NCI-H146 treated with DMSO at 0.1 percent for 48 hours (cell line): ENCODE data around the gene GAD1.

Source experiments
- DNase-seq: peaks from one replicate; lab custom pipeline; 2025; ENCODE audit not compliant: unreplicated experiment; lab: John Stamatoyannopoulos, UW

GAD1 gene

GRCh38 chr2:170842785-170843184 is 26.1 kb downstream of the GAD1 start:
- DNase-seq, result no peak

GRCh38 chr2:170843656-170844055 is 27.0 kb downstream of the GAD1 start:
- no peak for DNase-seq

GRCh38 chr2:170845343-170845742 is 28.7 kb downstream of the GAD1 start:
- no peak for DNase-seq

- DNase-seq, result no peak
Measured at GRCh38 chr2:170846314-170846713, 29.6 kb downstream of the GAD1 start.

- DNase-seq, result no peak
Measured at GRCh38 chr2:170847716-170848115, 31.0 kb downstream of the GAD1 start.

- no peak for DNase-seq
Measured at GRCh38 chr2:170848587-170848986, 31.9 kb downstream of the GAD1 start.

GRCh38 chr2:170850251-170850650 is 33.6 kb downstream of the GAD1 start:
- no peak for DNase-seq

GRCh38 chr2:170851635-170852034 is 34.9 kb downstream of the GAD1 start:
- DNase-seq, result no peak

- no peak for DNase-seq
Measured at GRCh38 chr2:170856066-170856465, 39.4 kb downstream of the GAD1 start.

GRCh38 chr2:170862286-170862902 is 45.7 kb downstream of the GAD1 start:
- DNase-seq, result no peak

- DNase-seq, result no peak
Measured at GRCh38 chr2:170863087-170863486, 46.4 kb downstream of the GAD1 start.

- peak; percentile 22 for DNase-seq
Measured at GRCh38 chr2:170869036-170869435, 52.3 kb downstream of the GAD1 start.

GRCh38 chr2:170869461-170869860 is 52.8 kb downstream of the GAD1 start:
- no peak for DNase-seq

GRCh38 chr2:170873035-170873692 is 56.5 kb downstream of the GAD1 start:
- peak; percentile 52 for DNase-seq

GRCh38 chr2:170878066-170878465 is 61.4 kb downstream of the GAD1 start:
- DNase-seq, result no peak

GRCh38 chr2:170878505-170878904 is 61.8 kb downstream of the GAD1 start:
- DNase-seq, result no peak

GRCh38 chr2:170881840-170882239 is 65.2 kb downstream of the GAD1 start:
- peak; percentile 2 for DNase-seq

- no peak for DNase-seq
Measured at GRCh38 chr2:170882758-170883157, 66.1 kb downstream of the GAD1 start.

- DNase-seq, result no peak
Measured at GRCh38 chr2:170883683-170884082, 67.0 kb downstream of the GAD1 start.

- no peak for DNase-seq
Measured at GRCh38 chr2:170885130-170885791, 68.6 kb downstream of the GAD1 start.

- DNase-seq, result no peak
Measured at GRCh38 chr2:170886386-170886785, 69.7 kb downstream of the GAD1 start.

GRCh38 chr2:170887496-170887895 is 70.8 kb downstream of the GAD1 start:
- DNase-seq, result no peak
